GM12865 (cell line): ENCODE results near the gene VPS52.
"Not testable (repeated sequence)": the region's sequence is repeated elsewhere in the genome, so short reads cannot be mapped to it uniquely, and the experiment has no call there.

Experiments
- DNase-seq: peaks from one replicate; pipeline ENCODE4 v3.0.0; 2010; ENCODE audit warnings: low read depth
- H3K4me3 ChIP-seq: 2 replicates; pipeline ENCODE4 v1.5.1; 2011; ENCODE audit warnings: mild to moderate bottlenecking, low read depth, low read length, control low read depth
- CTCF ChIP-seq: IDR thresholded peaks from 2 replicates; pipeline ENCODE4 v1.5.1; 2011; ENCODE audit warnings: low read length, control low read depth, low read depth, inconsistent platforms; ENCODE audit not compliant: insufficient read depth; ENCODE audit errors: missing control alignments

The VPS52 gene

GRCh38 chr6:33272275-33273128 is 826 bp upstream of the VPS52 start:
- peak overlapping the region; percentile 90 for H3K4me3 ChIP-seq
- TF ChIP-seq CTCF, result no peak
- DNase-seq, result no peak

GRCh38 chr6:33271117-33271467 is 584 bp downstream of the VPS52 start:
- no peak for TF ChIP-seq CTCF
- peak overlapping the region; percentile 90 for H3K4me3 ChIP-seq
- no peak for DNase-seq

GRCh38 chr6:33264015-33264414 is 7.7 kb downstream of the VPS52 start:
- TF ChIP-seq CTCF, result no peak
- H3K4me3 ChIP-seq, result no peak overlapping the region
- DNase-seq, result no peak

- not testable (repeated sequence) for DNase-seq, H3K4me3 ChIP-seq
Observed at GRCh38 chr6:33262490-33262889, 9.2 kb downstream of the VPS52 start.

- no peak for TF ChIP-seq CTCF
- H3K4me3 ChIP-seq, result no peak overlapping the region
- DNase-seq, result no peak
Observed at GRCh38 chr6:33259032-33259431, 12.6 kb downstream of the VPS52 start.

- no peak overlapping the region for H3K4me3 ChIP-seq
- DNase-seq, result no peak
- TF ChIP-seq CTCF, result no peak
Observed at GRCh38 chr6:33254591-33254990, 17.1 kb downstream of the VPS52 start.

GRCh38 chr6:33252759-33253158 is 18.9 kb downstream of the VPS52 start:
- no peak for TF ChIP-seq CTCF
- no peak overlapping the region for H3K4me3 ChIP-seq
- DNase-seq, result no peak
